OCI-M2 (cell line): ENCODE data around the gene TLE4.
"Not testable (repeated sequence)": the region's sequence is repeated elsewhere in the genome, so short reads cannot be mapped to it uniquely, and the experiment has no call there.

Experiments
- DNase-seq: peaks from one replicate; lab custom pipeline; 2025; ENCODE audit not compliant: unreplicated experiment; lab: John Stamatoyannopoulos, UW

TLE4 gene

GRCh38 chr9:79630521-79631403 lies 59.0 kb downstream of the TLE4 start:
- no peak for DNase-seq

- DNase-seq: no peak
Measured at GRCh38 chr9:79632060-79632459, 60.3 kb downstream of the TLE4 start.

- no peak for DNase-seq
Measured at GRCh38 chr9:79632705-79633104, 60.9 kb downstream of the TLE4 start.

GRCh38 chr9:79633558-79633957 lies 61.8 kb downstream of the TLE4 start:
- DNase-seq: no peak

GRCh38 chr9:79637177-79637925 lies 65.6 kb downstream of the TLE4 start:
- no peak for DNase-seq

- DNase-seq: no peak
Measured at GRCh38 chr9:79638806-79639205, 67.0 kb downstream of the TLE4 start.

GRCh38 chr9:79639354-79639753 lies 67.6 kb downstream of the TLE4 start:
- DNase-seq: no peak

- DNase-seq: not testable (repeated sequence)
Measured at GRCh38 chr9:79640067-79640466, 68.3 kb downstream of the TLE4 start.

GRCh38 chr9:79641070-79641469 lies 69.3 kb downstream of the TLE4 start:
- DNase-seq: no peak

- no peak for DNase-seq
Measured at GRCh38 chr9:79642671-79643070, 70.9 kb downstream of the TLE4 start.

- DNase-seq: no peak
Measured at GRCh38 chr9:79644048-79644447, 72.3 kb downstream of the TLE4 start.

GRCh38 chr9:79644601-79645000 lies 72.8 kb downstream of the TLE4 start:
- no peak for DNase-seq

GRCh38 chr9:79645110-79645509 lies 73.3 kb downstream of the TLE4 start:
- no peak for DNase-seq

- DNase-seq: no peak
Measured at GRCh38 chr9:79646096-79646495, 74.3 kb downstream of the TLE4 start.

GRCh38 chr9:79651251-79651795 lies 79.6 kb downstream of the TLE4 start:
- DNase-seq: no peak

GRCh38 chr9:79652598-79652997 lies 80.8 kb downstream of the TLE4 start:
- DNase-seq: no peak

GRCh38 chr9:79654591-79655382 lies 83.0 kb downstream of the TLE4 start:
- not testable (repeated sequence) for DNase-seq

GRCh38 chr9:79655551-79655950 lies 83.8 kb downstream of the TLE4 start:
- DNase-seq: no peak

- no peak for DNase-seq
Measured at GRCh38 chr9:79656169-79656568, 84.4 kb downstream of the TLE4 start.

- DNase-seq: no peak
Measured at GRCh38 chr9:79657891-79658290, 86.1 kb downstream of the TLE4 start.

GRCh38 chr9:79658926-79659325 lies 87.2 kb downstream of the TLE4 start:
- DNase-seq: no peak
